Right kidney (tissue), 1 donor: Measurements from ENCODE around the gene CNN1.
A peak's percentile ranks its signal among the peaks of the same experiment; 100 is the strongest.
"Not testable (repeated sequence)": the region's sequence is repeated elsewhere in the genome, so short reads cannot be mapped to it uniquely, and the experiment has no call there.

ENCODE experiments used
- DNase-seq: peaks from one replicate; pipeline ENCODE4 v3.0.0-alpha.2; 2016

Gene CNN1

DNA sequence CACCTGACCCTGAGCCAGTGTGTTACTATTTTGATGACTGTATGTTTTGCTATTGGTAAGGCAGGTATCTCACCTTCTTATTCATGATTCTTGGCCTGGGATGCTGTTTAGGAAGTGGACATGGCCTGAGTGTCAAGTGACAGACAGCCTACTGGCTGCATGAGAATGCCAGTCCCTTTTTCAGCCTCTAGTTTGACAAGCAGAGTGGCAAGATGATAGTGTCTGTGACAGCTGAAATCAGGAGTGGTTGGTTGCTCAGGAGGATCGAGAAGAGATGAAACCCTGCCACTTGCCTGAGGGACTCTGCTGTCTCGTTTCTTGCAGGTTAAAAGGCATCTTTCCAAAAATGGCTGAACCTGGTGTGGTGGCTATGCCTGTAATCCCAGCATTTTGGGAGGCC lies 27.5 kb downstream of the CNN1 start:
- no peak for DNase-seq

DNA sequence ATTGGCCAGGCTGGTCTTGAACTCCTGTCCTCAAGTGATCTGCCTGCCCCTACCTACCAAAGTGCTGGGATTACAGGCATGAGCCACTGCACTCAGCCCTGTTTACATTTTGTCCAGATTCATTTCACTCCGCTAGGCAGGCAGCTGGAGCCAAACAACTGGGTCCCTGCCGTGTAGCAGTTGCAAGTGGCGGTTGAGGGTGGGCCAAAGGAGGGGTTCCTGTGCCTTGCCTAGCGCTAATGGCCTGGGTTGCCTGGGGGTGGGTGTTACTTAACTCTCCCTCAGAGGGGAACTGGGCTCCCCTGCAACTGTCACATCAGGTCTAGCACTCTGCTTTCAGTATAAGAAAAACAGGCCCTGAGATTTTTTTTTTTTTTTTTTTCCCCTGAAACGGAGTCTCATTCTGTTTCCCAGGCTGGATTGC lies 31.4 kb downstream of the CNN1 start:
- DNase-seq, result no peak

- not testable (repeated sequence) for DNase-seq
These were observed 34.7 kb downstream of the CNN1 start for GRCh38 chr19:11573354-11573753.

GRCh38 chr19:11573763-11574162 lies 35.1 kb downstream of the CNN1 start:
- not testable (repeated sequence) for DNase-seq

DNA sequence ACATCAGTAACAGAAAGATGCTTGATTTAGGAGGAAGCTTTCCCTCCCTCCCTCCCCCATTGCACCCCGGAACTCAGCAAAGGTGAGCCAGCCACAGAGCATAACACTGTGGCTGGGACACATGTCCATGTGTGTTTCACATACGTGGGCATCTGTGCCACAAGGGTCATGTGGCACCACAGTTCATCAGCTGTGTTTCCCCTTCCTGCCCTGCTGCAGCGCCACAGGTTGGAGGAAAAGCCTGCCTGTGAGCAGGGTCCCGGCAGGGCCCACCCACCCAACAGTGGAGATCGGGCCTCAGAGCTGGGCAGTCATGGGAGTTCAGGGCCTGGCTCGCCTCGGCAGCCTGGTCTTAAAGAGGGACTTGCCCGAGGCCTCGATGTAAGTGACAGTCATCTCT lies 36.0 kb downstream of the CNN1 start:
- DNase-seq, result no peak

- DNase-seq, result no peak
These were observed 37.6 kb downstream of the CNN1 start for GRCh38 chr19:11576227-11576626.

GRCh38 chr19:11577451-11578257 lies 39.0 kb downstream of the CNN1 start, which contains the start of gene ACP5:
Gene ACP5 (minus strand): TSS chr19:11577645. CDS start chr19:11577317, 328 bp downstream.
- no peak for DNase-seq

DNA sequence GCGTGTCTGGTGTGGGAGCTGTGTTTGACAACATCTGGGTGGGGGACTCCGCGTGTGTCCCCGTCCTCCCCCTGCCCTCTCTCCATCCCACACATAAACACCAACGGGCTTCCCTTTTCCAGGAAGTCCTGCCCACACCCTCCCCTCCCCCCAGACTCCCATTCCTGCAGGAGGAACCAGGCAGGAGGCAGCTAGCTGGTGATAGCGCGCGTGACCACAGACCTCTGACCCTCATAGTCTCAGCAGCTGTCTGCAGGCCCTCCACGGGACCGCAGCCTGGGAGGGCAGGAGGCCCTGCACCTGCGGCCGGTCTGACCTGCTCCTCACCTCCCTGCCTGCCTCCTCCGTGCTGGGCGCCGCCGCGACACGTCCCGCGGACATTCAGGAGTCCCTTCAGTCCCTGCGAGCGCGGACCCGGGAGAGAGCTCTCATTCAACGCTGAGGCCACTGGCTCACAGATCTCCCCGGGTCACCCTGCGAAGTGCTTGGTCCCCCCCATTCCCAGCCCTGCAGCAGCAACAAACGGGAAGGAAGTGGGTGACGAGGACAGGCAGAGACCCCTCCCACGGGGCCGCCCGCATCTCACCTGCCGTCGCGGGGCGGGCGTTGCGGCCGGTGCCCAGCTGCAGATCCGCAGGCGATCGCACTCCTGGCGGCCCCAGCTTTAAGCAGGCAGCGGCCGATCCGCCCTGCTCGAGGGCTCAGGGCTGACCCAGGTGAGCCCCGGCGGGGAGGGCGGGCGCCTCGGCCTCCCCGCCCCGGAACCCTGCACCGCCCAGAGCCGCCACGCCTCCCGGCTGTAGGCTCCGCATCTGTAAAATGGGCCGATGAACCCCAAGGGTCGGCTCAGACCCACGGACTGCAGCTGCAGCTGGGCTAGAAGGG lies 39.8 kb downstream of the CNN1 start:
- peak; percentile 59 for DNase-seq

DNA sequence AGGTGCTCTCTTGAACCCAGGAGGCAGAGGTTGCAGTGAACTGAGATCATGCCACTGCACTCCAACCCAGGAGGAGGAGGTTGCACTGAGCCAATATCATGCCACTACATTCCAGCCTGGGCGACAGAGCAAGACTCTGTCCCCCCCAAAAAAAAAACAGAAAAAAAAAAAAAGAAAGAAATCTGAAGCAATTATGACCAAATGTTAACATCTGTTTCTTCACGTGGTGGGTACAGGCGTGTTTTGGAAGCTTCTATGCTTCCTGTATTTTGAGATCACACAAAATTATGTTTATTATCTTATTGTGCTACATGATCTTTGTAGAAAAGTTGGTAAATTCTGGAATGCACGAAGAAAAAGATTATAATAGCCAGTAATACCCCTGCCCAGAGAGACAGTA lies 41.5 kb downstream of the CNN1 start:
- DNase-seq, result no peak

DNA sequence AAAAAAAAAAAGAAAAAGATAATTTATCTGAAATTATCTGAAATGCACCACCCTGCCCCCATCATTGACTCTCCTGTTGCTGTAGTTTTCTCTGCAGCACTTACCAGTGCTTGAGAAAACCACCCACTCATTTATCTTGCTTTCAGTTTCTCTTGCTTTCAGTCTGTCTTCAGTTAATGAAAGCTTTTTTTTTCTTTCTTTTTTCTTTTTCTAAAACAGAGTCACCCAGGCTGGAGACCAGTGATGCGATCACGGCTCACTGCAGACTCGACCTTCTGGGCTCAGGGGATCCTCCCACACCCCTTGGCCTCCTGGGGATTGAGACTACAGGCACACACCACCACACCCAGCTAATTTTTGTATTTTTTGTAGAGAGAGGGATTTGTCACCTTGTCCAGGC lies 43.1 kb downstream of the CNN1 start:
- DNase-seq, result no peak

- no peak for DNase-seq
These were observed 47.7 kb downstream of the CNN1 start for GRCh38 chr19:11586331-11586730.

GRCh38 chr19:11587302-11587974 lies 48.8 kb downstream of the CNN1 start:
- peak; percentile 30 for DNase-seq

- no peak for DNase-seq
These were observed 49.5 kb downstream of the CNN1 start for GRCh38 chr19:11587975-11588631.

- no peak for DNase-seq
These were observed 55.4 kb downstream of the CNN1 start for GRCh38 chr19:11594084-11594483.

DNA sequence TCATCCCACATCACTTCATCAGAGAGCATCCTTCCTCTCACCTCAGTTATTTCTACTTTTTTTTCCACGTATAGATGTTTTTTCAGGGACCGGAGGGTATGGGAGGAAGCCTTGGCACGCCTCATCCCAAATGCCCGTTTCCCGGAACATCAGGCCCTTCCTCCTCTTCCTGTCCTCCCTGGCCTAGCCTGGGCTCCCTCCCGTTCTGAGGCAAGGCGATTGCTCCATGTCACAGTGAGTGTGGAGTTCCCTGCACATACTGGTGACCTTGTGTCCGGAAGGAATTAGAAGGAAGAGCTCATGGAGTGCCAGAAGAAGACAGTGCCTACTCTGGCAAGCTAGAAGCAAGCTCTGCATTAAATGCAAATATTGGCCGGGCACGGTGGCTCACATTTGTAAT lies 57.5 kb downstream of the CNN1 start:
- DNase-seq, result no peak

GRCh38 chr19:11597202-11598102 lies 58.8 kb downstream of the CNN1 start, which contains the start of gene ZNF627:
Gene ZNF627 (plus strand): TSS chr19:11597483. CDS start chr19:11597628, 145 bp downstream.
- DNase-seq, result peak; percentile 99

DNA sequence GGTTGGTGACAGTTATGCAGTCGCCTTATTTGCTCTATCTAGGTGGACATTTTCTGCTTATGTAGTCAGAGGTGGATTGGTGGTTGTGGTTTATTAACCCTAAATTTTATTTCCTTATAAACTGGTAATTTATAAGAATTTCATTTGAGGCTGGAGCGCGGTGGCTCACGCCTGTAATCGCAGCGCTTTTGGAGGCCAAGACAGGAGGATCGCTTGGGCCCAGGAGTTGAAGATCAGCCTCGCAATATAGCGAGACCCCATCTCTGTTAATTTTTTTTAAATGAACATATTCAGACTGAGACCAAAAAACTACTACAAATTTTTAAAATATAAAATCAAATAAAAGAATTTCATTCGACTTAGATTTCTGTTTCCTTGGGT lies 59.4 kb downstream of the CNN1 start:
- no peak for DNase-seq

DNA sequence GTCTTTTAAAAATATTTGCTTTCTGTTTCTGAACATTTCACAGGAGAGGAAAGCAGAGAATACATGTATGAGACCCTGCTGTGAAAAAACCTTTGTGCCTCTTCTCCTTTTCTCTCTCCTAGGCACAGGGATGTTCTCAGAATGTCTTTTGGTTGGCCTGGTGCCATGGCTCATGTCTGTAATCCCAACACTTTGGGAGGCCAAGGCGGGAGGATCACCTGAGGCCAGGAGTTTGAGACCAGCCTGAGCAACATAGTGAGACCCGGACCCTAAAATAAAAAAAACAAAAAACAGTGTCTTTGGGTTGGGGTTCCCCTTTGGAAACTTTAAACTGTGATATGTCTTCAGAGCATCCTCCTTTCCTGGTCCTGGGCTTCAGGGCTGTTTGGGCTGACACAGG lies 60.1 kb downstream of the CNN1 start:
- DNase-seq, result no peak

GRCh38 chr19:11599704-11600103 lies 61.1 kb downstream of the CNN1 start:
- not testable (repeated sequence) for DNase-seq
